Measurements from ENCODE around the gene MTCP1.

The MTCP1 gene

GRCh38 chrX:155070975-155071693, at the start of gene MTCP1, which contains the start of the genes BRCC3 and CMC4:
Gene MTCP1, minus strand, starts transcription at chrX:155071136. Its CDS starts 5,126 bp downstream, at chrX:155066010.
Gene BRCC3, plus strand, starts transcription at chrX:155071508. Its CDS starts 20 bp downstream, at chrX:155071528.
Gene CMC4, minus strand, starts transcription at chrX:155071136. Its CDS starts 7,113 bp downstream, at chrX:155064023.
- DNase-seq: peak; percentile 82 to 83

GRCh38 chrX:155115174-155115819, 44.4 kb upstream of the MTCP1 start:
- no peak for DNase-seq

GRCh38 chrX:155113097-155113496, 42.2 kb upstream of the MTCP1 start:
- DNase-seq: no peak

GRCh38 chrX:155112171-155112570, 41.2 kb upstream of the MTCP1 start:
- DNase-seq: no peak

- DNase-seq: no peak
Measured at GRCh38 chrX:155108427-155108826, 37.5 kb upstream of the MTCP1 start.

- no peak for DNase-seq
Measured at GRCh38 chrX:155105919-155106318, 35.0 kb upstream of the MTCP1 start.

- DNase-seq: peak; percentile 26 to 56
Measured at GRCh38 chrX:155094468-155095061, 23.6 kb upstream of the MTCP1 start.

- no peak for DNase-seq
Measured at GRCh38 chrX:155086961-155087735, 16.2 kb upstream of the MTCP1 start.

GRCh38 chrX:155086202-155086840, 15.4 kb upstream of the MTCP1 start:
- peak; percentile 34 to 43 for DNase-seq

GRCh38 chrX:155071694-155072280, 851 bp upstream of the MTCP1 start:
- DNase-seq: no peak

GRCh38 chrX:155070663-155070974, 317 bp downstream of the MTCP1 start:
- no peak for DNase-seq

GRCh38 chrX:155070038-155070437, 898 bp downstream of the MTCP1 start:
- no peak for DNase-seq

- DNase-seq: no peak
Measured at GRCh38 chrX:155069414-155069813, 1.5 kb downstream of the MTCP1 start.

GRCh38 chrX:155068165-155068564, 2.8 kb downstream of the MTCP1 start:
- no peak for DNase-seq

GRCh38 chrX:155065035-155065734, 5.8 kb downstream of the MTCP1 start:
- DNase-seq: no peak

- DNase-seq: no peak
Measured at GRCh38 chrX:155061760-155062159, 9.2 kb downstream of the MTCP1 start.

GRCh38 chrX:155056877-155057792, 13.8 kb downstream of the MTCP1 start:
- peak; percentile 55 to 59 for DNase-seq

GRCh38 chrX:155056471-155056870, 14.5 kb downstream of the MTCP1 start:
- DNase-seq: peak in 1 of 2 donors; percentile 15

- no peak for DNase-seq
Measured at GRCh38 chrX:155055494-155055893, 15.4 kb downstream of the MTCP1 start.

GRCh38 chrX:155054255-155054654, 16.7 kb downstream of the MTCP1 start:
- no peak for DNase-seq

GRCh38 chrX:155053656-155054055, 17.3 kb downstream of the MTCP1 start:
- no peak for DNase-seq

Measured in CD4-positive, alpha-beta T cell treated with Interleukin-4 for 1 hour (primary cell).